WTC11 (cell line): ENCODE measurements around the gene ZNF174. TPM values are rescaled to one million over a fixed set of nuclear protein-coding genes. Genes with fewer than 3 reads are reported as not detected.

Source experiments
- ATAC-seq: fragments of 200-7000 bp; cut with Tn5 transposase; 2 replicates; pipeline ENCODE4 v1.10.0; 2021; ENCODE audit warnings: mild to moderate bottlenecking, moderate library complexity
- CTCF ChIA-PET: fragments of 300-600 bp; sonication (Branson Sonifier 250); formaldehyde crosslinking; loops from one replicate; lab custom pipeline; 2021; ENCODE audit warnings: antibody characterized with exemption; lab: Charles Lee
- POLR2A ChIA-PET: fragments of 350-600 bp; sonication (Branson Sonifier 250); formaldehyde crosslinking; loops from one replicate; lab custom pipeline; 2021; ENCODE audit warnings: antibody characterized with exemption; lab: Charles Lee
- DNase-seq: peaks from one replicate; pipeline ENCODE4 v3.0.0; 2021; ENCODE audit warnings: low spot score
- H3K27ac Mint-ChIP-seq: 2 replicates; pipeline ENCODE4 v1.8.0; 2021; ENCODE audit warnings: mixed read lengths
- H3K27me3 Mint-ChIP-seq: 2 replicates; pipeline ENCODE4 v1.8.0; 2021; ENCODE audit warnings: low read depth, mild to moderate bottlenecking, moderate library complexity, mixed read lengths
- H3K36me3 Mint-ChIP-seq: 2 replicates; pipeline ENCODE4 v1.8.0; 2021; ENCODE audit warnings: mixed read lengths
- H3K4me1 Mint-ChIP-seq: 2 replicates; pipeline ENCODE4 v1.8.0; 2022; ENCODE audit warnings: mixed read lengths
- H3K4me3 Mint-ChIP-seq: 2 replicates; pipeline ENCODE4 v1.8.0; 2021; ENCODE audit warnings: mild to moderate bottlenecking, moderate library complexity, mixed read lengths
- H3K9me3 Mint-ChIP-seq: 2 replicates; pipeline ENCODE4 v1.8.0; 2021; ENCODE audit warnings: mixed read lengths
- FOXK1 ChIP-seq: sonication (generic); formaldehyde crosslinking; IDR thresholded peaks from 2 replicates; pipeline ENCODE4 v1.8.0; 2022; ENCODE audit warnings: mild to moderate bottlenecking, moderate library complexity, missing genetic modification reagents
- JAZF1 ChIP-seq: fragments of 250-450 bp; sonication (Bioruptor Pico); IDR thresholded peaks from 2 replicates; pipeline ENCODE4 v1.9.0; 2021; ENCODE audit warnings: moderate library complexity, mild to moderate bottlenecking, inconsistent platforms
- MYBL2 ChIP-seq: sonication (generic); formaldehyde crosslinking; IDR thresholded peaks from 2 replicates; pipeline ENCODE4 v1.8.1; 2023; ENCODE audit warnings: mild to moderate bottlenecking, moderate library complexity, missing genetic modification reagents
- SMAD4 ChIP-seq: sonication (generic); formaldehyde crosslinking; IDR thresholded peaks from 2 replicates; pipeline ENCODE4 v1.8.0; 2022; ENCODE audit warnings: mild to moderate bottlenecking, missing genetic modification reagents
- TCF7 ChIP-seq: sonication (generic); formaldehyde crosslinking; IDR thresholded peaks from 2 replicates; pipeline ENCODE4 v1.8.0; 2022; ENCODE audit warnings: mild to moderate bottlenecking, low read depth, missing genetic modification reagents, moderate library complexity
- USF2 ChIP-seq: sonication (generic); formaldehyde crosslinking; IDR thresholded peaks from 2 replicates; pipeline ENCODE4 v1.8.1; 2023; ENCODE audit warnings: mild to moderate bottlenecking, missing genetic modification reagents, moderate library complexity
- total RNA-seq: library from RNA; stranded (reverse); gene quantifications from 3 replicates; pipeline ENCODE4 v1.2.3, GENCODE V29; 2021
- TF ChIP-seq, protein P1 (sequence below): fragments of 250-450 bp; sonication (Bioruptor Pico); IDR thresholded peaks from 2 replicates; pipeline ENCODE4 v1.8.0; 2021; ENCODE audit warnings: mild to moderate bottlenecking

Gene ZNF174
- total RNA-seq, 1 experiment from 2014 or later = 13.8 TPM

GRCh38 chr16:3458278-3458851 is 57.4 kb downstream of the ZNF174 start:
- peak; percentile 5 for ATAC-seq
- ChIA-PET POLR2A (interaction anchor here (1.0 kb wide), 1 partner anchor 15 kb away, joined by 4 read pairs; the partner anchor contains the start of genes NAA60 and ZNF597), CTCF (no interaction called here)
- Mint-ChIP-seq H3K36me3 (no peaks in the 10 kb centered on the region), H3K27me3 (no peaks in the 10 kb centered on the region; the same call in 1 of the 2 replicates), H3K9me3 (no peaks in the 10 kb centered on the region), H3K4me3 (peak overlapping the region; percentile 87)
- no peak for TF ChIP-seq SMAD4 (CRISPR knock-in tag)
- TF ChIP-seq FOXK1 (CRISPR knock-in tag) = peak; percentile 19; the same call in 1 of the 2 replicates
- TF ChIP-seq, protein P1, sequence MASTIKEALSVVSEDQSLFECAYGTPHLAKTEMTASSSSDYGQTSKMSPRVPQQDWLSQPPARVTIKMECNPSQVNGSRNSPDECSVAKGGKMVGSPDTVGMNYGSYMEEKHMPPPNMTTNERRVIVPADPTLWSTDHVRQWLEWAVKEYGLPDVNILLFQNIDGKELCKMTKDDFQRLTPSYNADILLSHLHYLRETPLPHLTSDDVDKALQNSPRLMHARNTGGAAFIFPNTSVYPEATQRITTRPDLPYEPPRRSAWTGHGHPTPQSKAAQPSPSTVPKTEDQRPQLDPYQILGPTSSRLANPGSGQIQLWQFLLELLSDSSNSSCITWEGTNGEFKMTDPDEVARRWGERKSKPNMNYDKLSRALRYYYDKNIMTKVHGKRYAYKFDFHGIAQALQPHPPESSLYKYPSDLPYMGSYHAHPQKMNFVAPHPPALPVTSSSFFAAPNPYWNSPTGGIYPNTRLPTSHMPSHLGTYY (CRISPR knock-in tag) = no peak
- no peak for TF ChIP-seq TCF7 (CRISPR knock-in tag)
- TF ChIP-seq, all 79 proteins: peak for 1
- Mint-ChIP-seq H3K4me1 (peaks cover 37% of the 10 kb centered on the region), H3K27ac (peak overlapping the region; percentile 71)
- DNase-seq = peak; percentile 35

DNA sequence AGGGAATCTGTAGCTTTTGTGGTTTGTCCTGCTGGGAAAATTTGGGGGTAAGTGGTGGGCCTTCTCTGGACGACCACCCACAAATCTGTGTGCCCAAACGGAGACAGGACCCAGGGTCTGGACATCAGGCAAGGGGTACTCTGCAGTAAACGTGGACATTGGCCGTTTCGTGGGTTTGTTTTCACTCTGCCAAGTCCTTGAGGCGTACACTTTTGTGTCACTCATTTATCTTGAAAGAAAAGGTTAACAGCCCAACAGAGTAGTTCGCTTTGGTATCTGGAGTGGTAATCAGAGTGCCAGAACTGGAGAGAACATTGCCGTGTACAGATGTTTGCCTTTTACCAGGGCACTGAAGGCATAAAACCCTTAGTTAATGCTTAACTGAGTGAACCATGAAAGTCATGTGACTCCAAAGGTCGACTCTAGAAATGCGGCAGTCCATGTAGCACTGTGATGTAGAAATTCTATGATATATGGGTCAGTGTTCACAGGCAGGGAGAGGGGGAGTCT is 57.9 kb downstream of the ZNF174 start:
- DNase-seq = no peak
- no peaks in the 10 kb centered on the region for H3K36me3 Mint-ChIP-seq
- H3K9me3 Mint-ChIP-seq = no peaks in the 10 kb centered on the region
- no peaks in the 10 kb centered on the region; the same call in 1 of the 2 replicates for H3K27me3 Mint-ChIP-seq
- H3K4me3 Mint-ChIP-seq = peak overlapping the region; percentile 87
- no peak for TF ChIP-seq MYBL2 (CRISPR knock-in tag)
- TF ChIP-seq JAZF1 (CRISPR knock-in tag) = no peak
- peak; percentile 40; the same call in 1 of the 2 replicates for TF ChIP-seq USF2
- ChIA-PET POLR2A (interaction anchor here (1.0 kb wide), 1 partner anchor 15 kb away, joined by 4 read pairs; the partner anchor contains the start of genes NAA60 and ZNF597), CTCF (no interaction called here)
- ATAC-seq = no peak
- peaks cover 37% of the 10 kb centered on the region for H3K4me1 Mint-ChIP-seq
- peak overlapping the region; percentile 71 for H3K27ac Mint-ChIP-seq

Other genes with a start within 250 kb of the ZNF174 start
- gene OR1F1, start 213.0 kb upstream of the ZNF174 start, total RNA-seq = 0.27 to 0.46 TPM (median 0.44 TPM) in 3 replicates
- gene ZNF200, start 166.1 kb upstream of the ZNF174 start, total RNA-seq = 6.8 to 9.7 TPM (median 7.2 TPM) in 3 replicates
- 0.09 to 0.21 TPM (median 0.14 TPM) in 3 replicates for gene MEFV, start 144.6 kb upstream of the ZNF174 start, total RNA-seq
- gene ZNF263, start 117.7 kb upstream of the ZNF174 start, total RNA-seq = 24.9 to 29.5 TPM (median 27.8 TPM) in 3 replicates
- gene TIGD7, start 95.8 kb upstream of the ZNF174 start, total RNA-seq = 5.3 to 7.4 TPM (median 7.0 TPM) in 3 replicates
- 21.8 to 31.5 TPM (median 23.5 TPM) in 3 replicates for gene ZNF75A, start 95.7 kb upstream of the ZNF174 start, total RNA-seq
- gene OR2C1, start 45.3 kb upstream of the ZNF174 start, total RNA-seq = not detected in 3 replicates
- 16.0 to 17.9 TPM (median 16.7 TPM) in 3 replicates for gene ZSCAN32, start 211 bp upstream of the ZNF174 start, total RNA-seq
- 1.3 to 2.2 TPM (median 1.4 TPM) in 3 replicates for gene ZNF597, start 42.3 kb downstream of the ZNF174 start, total RNA-seq
- 44.8 to 50.3 TPM (median 46.4 TPM) in 3 replicates for gene NAA60, start 42.5 kb downstream of the ZNF174 start, total RNA-seq
- gene C16orf90, start 94.3 kb downstream of the ZNF174 start, total RNA-seq = not detected in 3 replicates
- 11.1 to 13.7 TPM (median 12.6 TPM) in 3 replicates for gene CLUAP1, start 99.8 kb downstream of the ZNF174 start, total RNA-seq
- gene NLRC3, start 176.2 kb downstream of the ZNF174 start, total RNA-seq = 0.23 to 0.66 TPM (median 0.26 TPM) in 3 replicates
- gene SLX4, start 210.4 kb downstream of the ZNF174 start, total RNA-seq = 16.3 to 18.0 TPM (median 16.7 TPM) in 3 replicates